ENCODE measurements around the gene EIF4A3.

The EIF4A3 gene

GRCh38 chr17:80147035-80147822 is at the start of gene EIF4A3:
TSS of gene EIF4A3 (minus strand) at chr17:80147128. CDS start at chr17:80146961, 167 bp downstream.
- DNase-seq (ENCODE audit: low read depth) = peak; percentile 92

GRCh38 chr17:80196652-80197051 is 49.7 kb upstream of the EIF4A3 start:
- no peak for DNase-seq (ENCODE audit: low read depth)

- peak; percentile 46 for DNase-seq (ENCODE audit: low read depth)
These were observed 49.0 kb upstream of the EIF4A3 start for GRCh38 chr17:80195671-80196529.

GRCh38 chr17:80195141-80195540 is 48.2 kb upstream of the EIF4A3 start:
- no peak for DNase-seq (ENCODE audit: low read depth)

- no peak for DNase-seq (ENCODE audit: low read depth)
These were observed 45.1 kb upstream of the EIF4A3 start for GRCh38 chr17:80191865-80192661.

- DNase-seq (ENCODE audit: low read depth) = no peak
These were observed 44.3 kb upstream of the EIF4A3 start for GRCh38 chr17:80191192-80191591.

- no peak for DNase-seq (ENCODE audit: low read depth)
These were observed 43.8 kb upstream of the EIF4A3 start for GRCh38 chr17:80190716-80191115.

- no peak for DNase-seq (ENCODE audit: low read depth)
These were observed 42.7 kb upstream of the EIF4A3 start for GRCh38 chr17:80189611-80190010.

- no peak for DNase-seq (ENCODE audit: low read depth)
These were observed 40.6 kb upstream of the EIF4A3 start for GRCh38 chr17:80187515-80187941.

- no peak for DNase-seq (ENCODE audit: low read depth)
These were observed 40.2 kb upstream of the EIF4A3 start for GRCh38 chr17:80187090-80187489.

- no peak for DNase-seq (ENCODE audit: low read depth)
These were observed 39.0 kb upstream of the EIF4A3 start for GRCh38 chr17:80185968-80186367.

- DNase-seq (ENCODE audit: low read depth) = no peak
These were observed 37.4 kb upstream of the EIF4A3 start for GRCh38 chr17:80184423-80184714.

- DNase-seq (ENCODE audit: low read depth) = no peak
These were observed 36.9 kb upstream of the EIF4A3 start for GRCh38 chr17:80183581-80184422.

GRCh38 chr17:80182845-80183223 is 35.9 kb upstream of the EIF4A3 start:
- no peak for DNase-seq (ENCODE audit: low read depth)

- no peak for DNase-seq (ENCODE audit: low read depth)
These were observed 35.4 kb upstream of the EIF4A3 start for GRCh38 chr17:80182118-80182844.

- no peak for DNase-seq (ENCODE audit: low read depth)
These were observed 34.5 kb upstream of the EIF4A3 start for GRCh38 chr17:80181431-80181830.

- no peak for DNase-seq (ENCODE audit: low read depth)
These were observed 33.3 kb upstream of the EIF4A3 start for GRCh38 chr17:80180192-80180591.

GRCh38 chr17:80177986-80178595 is 31.2 kb upstream of the EIF4A3 start:
- no peak for DNase-seq (ENCODE audit: low read depth)

- DNase-seq (ENCODE audit: low read depth) = no peak
These were observed 29.8 kb upstream of the EIF4A3 start for GRCh38 chr17:80176757-80177156.

- no peak for DNase-seq (ENCODE audit: low read depth)
These were observed 27.0 kb upstream of the EIF4A3 start for GRCh38 chr17:80173916-80174315.

All from activated T-helper 1 cell treated with Interleukin-2 at 50 U/mL for 16 hours (primary cell).